Neural cell (in vitro differentiated cells): ENCODE data around the gene CFAP61. TPM values are rescaled to one million over a fixed set of nuclear protein-coding genes. Genes with fewer than 3 reads are reported as not detected.
A peak's percentile ranks its signal among the peaks of the same experiment; 100 is the strongest.

Experiments
- H2AFZ ChIP-seq: fragments of 200-600, 300-800 bp; sonication (generic), shearing (Covaris generic); 2 replicates; pipeline ENCODE4 v1.6.0; 2014; ENCODE audit warnings: low read depth, mild to moderate bottlenecking, antibody characterized with exemption, low read length, moderate library complexity
- H3F3A ChIP-seq: fragments of 200-600 bp; shearing (Covaris generic); 2 replicates; pipeline ENCODE4 v1.6.1; 2016; ENCODE audit warnings: mild to moderate bottlenecking, moderate library complexity, mixed read lengths, antibody characterized with exemption, low read length; ENCODE audit not compliant: insufficient read depth, poor library complexity, severe bottlenecking
- H3K27ac ChIP-seq: fragments of 200-600, 300-800 bp; sonication (generic), shearing (Covaris generic); 2 replicates; pipeline ENCODE4 v1.5.1; 2014; ENCODE audit warnings: mild to moderate bottlenecking, low read length, moderate library complexity
- H3K27me3 ChIP-seq: fragments of 300-800, 200-600 bp; sonication (generic), shearing (Covaris generic); 2 replicates; pipeline ENCODE4 v1.6.0; 2014; ENCODE audit warnings: mild to moderate bottlenecking, low read depth, low read length, moderate library complexity; ENCODE audit not compliant: insufficient read depth
- H3K36me3 ChIP-seq: fragments of 300-800, 200-600 bp; sonication (generic), shearing (Covaris generic); 2 replicates; pipeline ENCODE4 v1.5.1; 2014; ENCODE audit warnings: mild to moderate bottlenecking, antibody characterized with exemption, low read length, moderate library complexity; ENCODE audit not compliant: insufficient read depth
- H3K4me2 ChIP-seq: fragments of 300-800, 200-600 bp; sonication (generic), shearing (Covaris generic); 2 replicates; pipeline ENCODE4 v1.6.0; 2014; ENCODE audit warnings: mild to moderate bottlenecking, low read length
- H3K4me3 ChIP-seq: fragments of 300-800, 200-600 bp; sonication (generic), shearing (Covaris generic); 2 replicates; pipeline ENCODE4 v1.5.1; 2014; ENCODE audit warnings: mild to moderate bottlenecking, low read length, moderate library complexity
- H3K79me2 ChIP-seq: fragments of 200-600 bp; shearing (Covaris generic); replicated peaks from 2 replicates; pipeline ENCODE4 v1.6.0; 2014; ENCODE audit warnings: mild to moderate bottlenecking, low read length, moderate library complexity; ENCODE audit not compliant: insufficient read depth
- H3K9ac ChIP-seq: fragments of 300-800, 200-600 bp; sonication (generic), shearing (Covaris generic); 2 replicates; pipeline ENCODE4 v1.6.1; 2016; ENCODE audit warnings: mild to moderate bottlenecking, low read length, mixed read lengths
- H3K9me2 ChIP-seq: fragments of 200-600 bp; shearing (Covaris generic); 2 replicates; pipeline ENCODE4 v1.6.1; 2016; ENCODE audit warnings: mild to moderate bottlenecking, low read length, mixed read lengths; ENCODE audit not compliant: insufficient read depth
- H3K9me3 ChIP-seq: fragments of 200-600, 300-800 bp; sonication (generic), shearing (Covaris generic); 2 replicates; pipeline ENCODE4 v1.6.1; 2016; ENCODE audit warnings: mild to moderate bottlenecking, mixed run types, low read length, moderate library complexity, mixed read lengths
- H4K20me1 ChIP-seq: fragments of 200-600 bp; shearing (Covaris generic); 2 replicates; pipeline ENCODE4 v1.6.1; 2016; ENCODE audit warnings: mild to moderate bottlenecking, mixed run types; ENCODE audit not compliant: insufficient read depth
- CTCF ChIP-seq: fragments of 450-650 bp; IDR thresholded peaks from 2 replicates; pipeline ENCODE4 v1.5.1; 2014; ENCODE audit warnings: antibody characterized with exemption, mild to moderate bottlenecking, moderate library complexity; ENCODE audit not compliant: poor library complexity, severe bottlenecking
- EP300 ChIP-seq: fragments of 450-650 bp; conservative IDR thresholded peaks from 2 replicates; pipeline ENCODE4 v1.6.1; 2014; ENCODE audit warnings: antibody characterized with exemption, mild to moderate bottlenecking, moderate library complexity; ENCODE audit not compliant: poor library complexity, severe bottlenecking
- EZH2 ChIP-seq: fragments of 200-600, 300-800 bp; shearing (Covaris generic), sonication (generic); IDR thresholded peaks from 2 replicates; pipeline ENCODE4 v1.6.1; 2014; ENCODE audit warnings: antibody characterized with exemption, low read length, borderline replicate concordance, mild to moderate bottlenecking; ENCODE audit not compliant: insufficient read depth, poor library complexity, severe bottlenecking
- MXI1 ChIP-seq: fragments of 450-650 bp; conservative IDR thresholded peaks from 2 replicates; pipeline ENCODE4 v1.6.1; 2014; ENCODE audit warnings: antibody characterized with exemption, mild to moderate bottlenecking; ENCODE audit not compliant: poor library complexity, severe bottlenecking
- POLR2AphosphoS5 ChIP-seq: IDR thresholded peaks from 2 replicates; pipeline ENCODE4 v1.6.1; 2012
- RAD21 ChIP-seq: fragments of 450-650 bp; conservative IDR thresholded peaks from 2 replicates; pipeline ENCODE4 v1.6.1; 2014; ENCODE audit warnings: antibody characterized with exemption, mild to moderate bottlenecking, moderate library complexity
- REST ChIP-seq: IDR thresholded peaks from 2 replicates; pipeline ENCODE4 v1.6.1; 2012; ENCODE audit warnings: borderline replicate concordance
- SMC3 ChIP-seq: fragments of 450-650 bp; conservative IDR thresholded peaks from 2 replicates; pipeline ENCODE4 v1.6.1; 2014; ENCODE audit warnings: antibody characterized with exemption, mild to moderate bottlenecking, moderate library complexity; ENCODE audit not compliant: poor library complexity
- TAF1 ChIP-seq: IDR thresholded peaks from 2 replicates; pipeline ENCODE4 v1.6.1; 2012; ENCODE audit warnings: low read depth
- polyA plus RNA-seq: library from polyadenylated mRNA; depleted of rRNA; stranded (reverse); fragments of >200 nt; gene quantifications from 2 replicates; pipeline ENCODE4 v1.2.3, GENCODE V29; 2014

The CFAP61 gene
- polyA plus RNA-seq, 1 donor from 2014 or later, result 0.42 TPM

- Histone ChIP-seq H2AFZ (peak overlapping the region; percentile 2), H4K20me1 (no peaks in the 10 kb centered on the region), H3K9me3 (no peaks in the 10 kb centered on the region), H3K9ac (no peak overlapping the region), H3K27ac (no peak overlapping the region), H3K4me3 (no peak overlapping the region), H3K79me2 (no peaks in the 10 kb centered on the region), H3K36me3 (no peaks in the 10 kb centered on the region), H3K27me3 (no peaks in the 10 kb centered on the region), H3K4me2 (no peak overlapping the region), H3K9me2 (no peaks in the 10 kb centered on the region), H3F3A (no peaks in the 10 kb centered on the region)
- TF ChIP-seq TAF1 (no peak), REST (no peak), POLR2AphosphoS5 (no peak), MXI1 (no peak), EZH2 (no peak), SMC3 (no peak), RAD21 (no peak)
Measured at GRCh38 chr20:20096421-20096820, 44.1 kb downstream of the CFAP61 start.

- no peaks in the 10 kb centered on the region for H4K20me1 ChIP-seq
- no peak overlapping the region for H2AFZ ChIP-seq
- no peak overlapping the region for H3K9ac ChIP-seq
- H3K27ac ChIP-seq, result no peak overlapping the region
- no peaks in the 10 kb centered on the region for H3K79me2 ChIP-seq
- no peaks in the 10 kb centered on the region for H3K27me3 ChIP-seq
- H3K9me2 ChIP-seq, result no peaks in the 10 kb centered on the region
- H3K4me2 ChIP-seq, result no peak overlapping the region
- H3K36me3 ChIP-seq, result no peaks in the 10 kb centered on the region
- H3F3A ChIP-seq, result no peaks in the 10 kb centered on the region
- TF ChIP-seq REST (no peak), SMC3 (no peak), RAD21 (no peak), POLR2AphosphoS5 (no peak), EP300 (no peak), MXI1 (no peak), CTCF (no peak), TAF1 (no peak), EZH2 (no peak)
- H3K9me3 ChIP-seq, result no peaks in the 10 kb centered on the region
- H3K4me3 ChIP-seq, result no peak overlapping the region
Measured at GRCh38 chr20:20100881-20101280, 48.5 kb downstream of the CFAP61 start.
